Measurements from ENCODE around the gene CFAP65.

Gene CFAP65

GRCh38 chr2:219022041-219022440 is 19.3 kb downstream of the CFAP65 start:
- H3K9me3 ChIP-seq (ENCODE audit: control insufficient read depth in 2 of 2, low read length in 2 of 2): no peaks in the 10 kb centered on the region

GRCh38 chr2:219021591-219021990 is 19.7 kb downstream of the CFAP65 start:
- peaks cover 2 to 8% of the 10 kb centered on the region in 2 donors for H3K27me3 ChIP-seq (ENCODE audit: control insufficient read depth in 1 of 2, insufficient read depth in 2 of 2, low read length in 2 of 2)
- no peak overlapping the region for H3K4me3 ChIP-seq (ENCODE audit: low read length in 2 of 2)

More at GRCh38 chr2:219022041-219022440, 19.3 kb downstream of the CFAP65 start:
- no peaks in the 10 kb centered on the region for H3K36me3 ChIP-seq (ENCODE audit: control insufficient read depth in 2 of 2, insufficient read depth in 2 of 2, low read length in 2 of 2)
- peaks cover 2 to 8% of the 10 kb centered on the region in 2 donors for H3K27me3 ChIP-seq (ENCODE audit: control insufficient read depth in 1 of 2, insufficient read depth in 2 of 2, low read length in 2 of 2)
- no peak overlapping the region for H3K27ac ChIP-seq (ENCODE audit: low read length)
- H3K4me3 ChIP-seq (ENCODE audit: low read length in 2 of 2): no peak overlapping the region
- no peak overlapping the region for H3K9ac ChIP-seq (ENCODE audit: low read length in 2 of 2)
- H3K4me1 ChIP-seq (ENCODE audit: control insufficient read depth, insufficient read depth, low read length): peaks cover 6% of the 10 kb centered on the region

DNA sequence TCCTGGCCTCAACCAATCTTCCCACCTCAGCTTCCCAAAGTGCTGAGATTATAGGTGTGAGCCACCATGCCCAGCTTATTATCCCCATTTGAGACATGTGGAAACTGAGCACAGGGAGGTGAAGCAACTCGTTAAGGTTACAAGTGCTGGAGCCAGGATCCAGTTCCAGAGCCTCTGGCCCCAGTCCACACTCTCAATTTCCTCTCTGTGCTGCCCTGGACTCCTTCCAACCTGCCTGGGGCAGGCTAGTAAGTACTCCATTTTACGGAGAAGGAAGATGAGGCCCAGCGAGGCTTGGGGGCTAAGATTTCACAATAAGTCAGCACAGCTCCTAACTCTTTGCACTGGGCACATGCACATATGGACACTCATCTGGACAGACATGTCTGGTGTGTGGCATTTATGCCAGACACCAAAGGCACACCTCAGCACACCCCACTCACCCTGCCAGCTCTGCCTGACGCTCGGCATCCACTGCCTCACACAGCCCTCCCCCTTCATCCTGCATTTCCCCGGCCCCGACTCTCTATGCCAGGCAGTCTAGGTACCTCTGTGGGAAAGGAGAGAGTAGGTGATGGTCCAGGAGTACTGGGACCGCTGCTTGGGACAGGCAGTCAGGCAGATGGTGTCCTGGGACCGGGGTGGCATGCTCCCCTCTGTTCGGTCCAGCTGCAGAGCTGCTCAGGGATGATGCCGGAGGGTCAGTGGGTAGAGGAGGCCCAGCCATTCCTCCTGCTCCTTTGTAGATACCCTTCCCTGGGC is 20.5 kb downstream of the CFAP65 start:
- peaks cover 2 to 8% of the 10 kb centered on the region in 2 donors for H3K27me3 ChIP-seq (ENCODE audit: control insufficient read depth in 1 of 2, insufficient read depth in 2 of 2, low read length in 2 of 2)
- H3K4me1 ChIP-seq (ENCODE audit: control insufficient read depth, insufficient read depth, low read length): peaks cover 8% of the 10 kb centered on the region
- no peak overlapping the region for H3K4me3 ChIP-seq (ENCODE audit: low read length in 2 of 2)
- no peak overlapping the region for H3K27ac ChIP-seq (ENCODE audit: low read length)
- no peaks in the 10 kb centered on the region for H3K36me3 ChIP-seq (ENCODE audit: control insufficient read depth in 2 of 2, insufficient read depth in 2 of 2, low read length in 2 of 2)
- H3K9ac ChIP-seq (ENCODE audit: low read length in 2 of 2): no peak overlapping the region
- no peaks in the 10 kb centered on the region for H3K9me3 ChIP-seq (ENCODE audit: control insufficient read depth in 2 of 2, low read length in 2 of 2)

More at GRCh38 chr2:219021591-219021990, 19.7 kb downstream of the CFAP65 start:
- no peaks in the 10 kb centered on the region for H3K9me3 ChIP-seq (ENCODE audit: control insufficient read depth in 2 of 2, low read length in 2 of 2)
- H3K27ac ChIP-seq (ENCODE audit: low read length): no peak overlapping the region
- peaks cover 8% of the 10 kb centered on the region for H3K4me1 ChIP-seq (ENCODE audit: control insufficient read depth, insufficient read depth, low read length)
- H3K36me3 ChIP-seq (ENCODE audit: control insufficient read depth in 2 of 2, insufficient read depth in 2 of 2, low read length in 2 of 2): no peaks in the 10 kb centered on the region
- H3K9ac ChIP-seq (ENCODE audit: low read length in 2 of 2): no peak overlapping the region

GRCh38 chr2:219019436-219019835 is 21.9 kb downstream of the CFAP65 start:
- Histone ChIP-seq H3K4me3 (ENCODE audit: low read length in 2 of 2) (no peak overlapping the region), H3K4me1 (ENCODE audit: control insufficient read depth, insufficient read depth, low read length) (peaks cover 8% of the 10 kb centered on the region), H3K9ac (ENCODE audit: low read length in 2 of 2) (no peak overlapping the region), H3K27ac (ENCODE audit: low read length) (no peak overlapping the region), H3K27me3 (ENCODE audit: control insufficient read depth in 1 of 2, insufficient read depth in 2 of 2, low read length in 2 of 2) (peaks cover 7 to 12% of the 10 kb centered on the region in 2 donors), H3K36me3 (ENCODE audit: control insufficient read depth in 2 of 2, insufficient read depth in 2 of 2, low read length in 2 of 2) (no peaks in the 10 kb centered on the region), H3K9me3 (ENCODE audit: control insufficient read depth in 2 of 2, low read length in 2 of 2) (no peaks in the 10 kb centered on the region)

DNA sequence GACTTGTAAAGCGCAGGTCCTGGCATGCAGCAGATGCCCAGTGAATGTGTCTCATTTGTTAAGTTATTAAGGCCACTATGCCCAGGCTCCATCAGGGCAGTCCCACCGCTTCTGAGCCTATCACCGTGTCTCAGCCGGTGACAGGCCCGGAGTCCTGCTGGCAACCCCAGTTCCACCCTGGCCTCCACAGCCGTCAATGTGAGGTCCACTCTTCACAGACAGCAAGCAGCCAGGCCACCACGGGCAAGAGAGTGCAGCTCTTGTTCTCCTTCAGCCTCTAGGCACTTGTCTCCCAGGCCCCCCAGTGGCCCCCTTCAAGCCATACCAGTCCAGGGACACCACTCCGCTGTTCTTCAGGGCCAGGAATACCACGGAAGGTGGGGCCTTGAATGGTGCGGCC is 22.6 kb downstream of the CFAP65 start:
- Histone ChIP-seq H3K9ac (ENCODE audit: low read length in 2 of 2) (no peak overlapping the region), H3K4me3 (ENCODE audit: low read length in 2 of 2) (no peak overlapping the region), H3K27me3 (ENCODE audit: control insufficient read depth in 1 of 2, insufficient read depth in 2 of 2, low read length in 2 of 2) (peaks cover 11 to 14% of the 10 kb centered on the region in 2 donors), H3K36me3 (ENCODE audit: control insufficient read depth in 2 of 2, insufficient read depth in 2 of 2, low read length in 2 of 2) (no peaks in the 10 kb centered on the region), H3K4me1 (ENCODE audit: control insufficient read depth, insufficient read depth, low read length) (peaks cover 8% of the 10 kb centered on the region), H3K9me3 (ENCODE audit: control insufficient read depth in 2 of 2, low read length in 2 of 2) (no peaks in the 10 kb centered on the region), H3K27ac (ENCODE audit: low read length) (no peak overlapping the region)

DNA sequence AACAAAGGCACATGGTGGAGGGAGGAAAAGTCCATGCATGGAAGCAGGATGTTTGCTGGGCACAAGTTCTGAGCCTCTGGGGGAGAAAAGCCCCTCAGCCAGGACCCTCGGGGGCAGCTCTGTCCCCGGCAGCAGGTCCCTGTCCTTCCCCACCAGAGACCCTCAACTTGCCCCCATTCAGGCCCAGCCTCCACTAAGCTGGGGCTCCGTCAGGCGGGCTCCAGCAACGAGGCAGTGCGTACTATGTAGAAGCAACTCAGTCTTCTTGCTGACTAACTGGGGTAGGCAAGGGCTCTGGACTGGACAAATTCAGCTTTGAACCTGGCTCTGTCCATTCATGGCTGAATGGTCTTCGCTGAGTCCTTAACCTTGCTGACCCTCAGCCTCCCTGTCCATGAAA is 23.0 kb downstream of the CFAP65 start:
- Histone ChIP-seq H3K9me3 (ENCODE audit: control insufficient read depth in 2 of 2, low read length in 2 of 2) (no peaks in the 10 kb centered on the region), H3K4me1 (ENCODE audit: control insufficient read depth, insufficient read depth, low read length) (peaks cover 8% of the 10 kb centered on the region), H3K4me3 (ENCODE audit: low read length in 2 of 2) (no peak overlapping the region), H3K27ac (ENCODE audit: low read length) (no peak overlapping the region), H3K36me3 (ENCODE audit: control insufficient read depth in 2 of 2, insufficient read depth in 2 of 2, low read length in 2 of 2) (no peaks in the 10 kb centered on the region), H3K9ac (ENCODE audit: low read length in 2 of 2) (no peak overlapping the region), H3K27me3 (ENCODE audit: control insufficient read depth in 1 of 2, insufficient read depth in 2 of 2, low read length in 2 of 2) (peaks cover 11 to 14% of the 10 kb centered on the region in 2 donors)

DNA sequence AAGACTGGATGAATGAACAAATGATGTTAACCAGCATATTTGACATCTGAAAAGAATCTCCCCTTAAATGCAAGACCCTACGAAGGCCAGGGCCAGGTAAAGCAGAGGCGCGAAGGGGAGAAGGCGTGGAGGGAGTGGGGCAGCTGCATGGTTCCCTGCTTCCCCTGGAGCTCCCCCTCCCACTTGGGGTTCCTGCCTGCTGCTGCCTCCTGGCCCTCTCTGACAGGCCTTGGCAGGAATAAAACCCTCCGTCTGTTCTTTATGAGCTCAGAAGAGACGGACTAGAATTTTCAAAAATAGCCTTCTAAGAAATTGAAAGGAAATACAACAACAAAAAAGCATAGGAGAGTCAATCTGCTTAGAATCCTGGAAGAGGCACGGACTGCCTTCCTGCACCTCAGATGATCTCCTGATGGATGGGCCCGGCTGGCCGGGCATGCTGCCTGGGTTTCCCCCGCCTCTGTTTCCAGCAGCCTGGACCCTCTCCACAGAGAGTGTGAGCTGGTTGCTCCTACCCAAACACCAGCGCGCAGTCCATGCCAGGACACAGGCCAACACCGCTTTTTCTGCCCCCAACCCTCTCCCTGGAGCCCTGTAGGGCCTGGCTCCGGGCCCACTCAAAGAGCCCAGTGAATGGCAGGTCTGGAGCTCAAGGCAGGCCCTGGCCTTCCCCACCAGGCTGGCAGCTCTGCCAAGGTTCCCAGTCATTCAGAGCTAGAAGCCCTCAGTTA is 23.9 kb downstream of the CFAP65 start:
- Histone ChIP-seq H3K36me3 (ENCODE audit: control insufficient read depth in 2 of 2, insufficient read depth in 2 of 2, low read length in 2 of 2) (no peaks in the 10 kb centered on the region), H3K27me3 (ENCODE audit: control insufficient read depth in 1 of 2, insufficient read depth in 2 of 2, low read length in 2 of 2) (peaks cover 6 to 11% of the 10 kb centered on the region in 2 donors), H3K4me3 (ENCODE audit: low read length in 2 of 2) (no peak overlapping the region), H3K27ac (ENCODE audit: low read length) (no peak overlapping the region), H3K4me1 (ENCODE audit: control insufficient read depth, insufficient read depth, low read length) (peaks cover 8% of the 10 kb centered on the region), H3K9me3 (ENCODE audit: control insufficient read depth in 2 of 2, low read length in 2 of 2) (no peaks in the 10 kb centered on the region), H3K9ac (ENCODE audit: low read length in 2 of 2) (no peak overlapping the region)

- H3K4me1 ChIP-seq (ENCODE audit: control insufficient read depth, insufficient read depth, low read length): peaks cover 8% of the 10 kb centered on the region
- H3K27ac ChIP-seq (ENCODE audit: low read length): no peak overlapping the region
- H3K27me3 ChIP-seq (ENCODE audit: control insufficient read depth in 1 of 2, insufficient read depth in 2 of 2, low read length in 2 of 2): peaks cover 6 to 11% of the 10 kb centered on the region in 2 donors
- no peaks in the 10 kb centered on the region for H3K36me3 ChIP-seq (ENCODE audit: control insufficient read depth in 2 of 2, insufficient read depth in 2 of 2, low read length in 2 of 2)
- no peak overlapping the region for H3K9ac ChIP-seq (ENCODE audit: low read length in 2 of 2)
- H3K4me3 ChIP-seq (ENCODE audit: low read length in 2 of 2): no peak overlapping the region
- H3K9me3 ChIP-seq (ENCODE audit: control insufficient read depth in 2 of 2, low read length in 2 of 2): no peaks in the 10 kb centered on the region
Measured at GRCh38 chr2:219016721-219017120, 24.6 kb downstream of the CFAP65 start.

DNA sequence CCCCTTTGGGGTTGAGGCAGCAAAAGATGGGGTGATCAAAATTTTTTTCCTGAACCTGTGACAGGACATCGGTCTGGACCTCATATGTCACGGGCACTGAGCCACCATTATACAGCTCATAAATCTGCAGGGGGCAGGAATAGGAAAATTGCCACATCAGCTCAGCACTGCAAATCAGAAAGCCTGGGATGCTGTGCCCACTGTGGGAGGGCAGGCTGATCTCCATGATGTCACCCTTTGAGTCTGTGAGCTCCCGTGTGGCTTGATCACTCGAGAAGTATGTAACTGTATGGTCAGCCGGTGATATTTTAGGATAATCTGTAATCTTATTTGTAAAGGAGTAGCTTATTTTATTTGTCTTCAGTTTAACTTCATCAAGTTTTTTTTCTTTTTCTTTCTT is 30.4 kb downstream of the CFAP65 start:
- H3K36me3 ChIP-seq (ENCODE audit: control insufficient read depth in 2 of 2, insufficient read depth in 2 of 2, low read length in 2 of 2): no peaks in the 10 kb centered on the region
- peaks cover 11 to 23% of the 10 kb centered on the region in 2 donors for H3K27me3 ChIP-seq (ENCODE audit: control insufficient read depth in 1 of 2, insufficient read depth in 2 of 2, low read length in 2 of 2)
- H3K9me3 ChIP-seq (ENCODE audit: control insufficient read depth in 2 of 2, low read length in 2 of 2): no peaks in the 10 kb centered on the region
- no peak overlapping the region for H3K9ac ChIP-seq (ENCODE audit: low read length in 2 of 2)
- H3K4me1 ChIP-seq (ENCODE audit: control insufficient read depth, insufficient read depth, low read length): no peaks in the 10 kb centered on the region
- no peak overlapping the region for H3K4me3 ChIP-seq (ENCODE audit: low read length in 2 of 2)
- no peak overlapping the region for H3K27ac ChIP-seq (ENCODE audit: low read length)

GRCh38 chr2:219010162-219010756 is 31.1 kb downstream of the CFAP65 start:
- no peak overlapping the region for H3K9ac ChIP-seq (ENCODE audit: low read length in 2 of 2)
- no peaks in the 10 kb centered on the region for H3K36me3 ChIP-seq (ENCODE audit: control insufficient read depth in 2 of 2, insufficient read depth in 2 of 2, low read length in 2 of 2)
- H3K27me3 ChIP-seq (ENCODE audit: control insufficient read depth in 1 of 2, insufficient read depth in 2 of 2, low read length in 2 of 2): peaks cover 15 to 27% of the 10 kb centered on the region in 2 donors
- no peak overlapping the region for H3K4me3 ChIP-seq (ENCODE audit: low read length in 2 of 2)
- H3K4me1 ChIP-seq (ENCODE audit: control insufficient read depth, insufficient read depth, low read length): no peaks in the 10 kb centered on the region
- H3K9me3 ChIP-seq (ENCODE audit: control insufficient read depth in 2 of 2, low read length in 2 of 2): no peaks in the 10 kb centered on the region
- no peak overlapping the region for H3K27ac ChIP-seq (ENCODE audit: low read length)
